ENCODE results near the gene TMEM52. TPM values are rescaled to one million over a fixed set of nuclear protein-coding genes. Genes with fewer than 3 reads are reported as not detected.
A peak's percentile ranks its signal among the peaks of the same experiment; 100 is the strongest.
"Not testable (repeated sequence)": the region's sequence is repeated elsewhere in the genome, so short reads cannot be mapped to it uniquely, and the experiment has no call there.

Gene TMEM52
- polyA plus RNA-seq, 1 donor, result 1.1 TPM

- DNase-seq, result no peak
These were observed 24.6 kb downstream of the TMEM52 start for GRCh38 chr1:1894354-1895059.

DNA sequence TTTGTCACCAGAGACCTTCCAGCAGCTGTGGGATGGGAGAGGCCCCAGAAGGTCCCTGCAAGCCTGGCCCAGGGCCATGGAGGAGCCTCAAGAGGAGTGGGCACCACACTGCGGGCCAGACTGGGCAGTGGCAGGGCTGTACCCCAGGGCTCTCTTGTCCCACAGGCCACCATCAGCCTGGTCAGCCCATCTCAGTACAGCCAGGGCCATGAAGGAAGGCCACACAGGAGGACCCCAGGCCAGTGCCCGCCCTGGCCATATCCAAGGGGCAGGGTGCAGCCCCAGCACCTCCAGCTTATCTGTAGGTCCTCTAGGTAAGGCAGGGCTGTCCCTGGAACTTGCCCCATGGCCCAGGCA lies 25.1 kb downstream of the TMEM52 start:
- DNase-seq, result no peak

GRCh38 chr1:1893291-1893985 lies 25.6 kb downstream of the TMEM52 start:
- DNase-seq, result no peak

DNA sequence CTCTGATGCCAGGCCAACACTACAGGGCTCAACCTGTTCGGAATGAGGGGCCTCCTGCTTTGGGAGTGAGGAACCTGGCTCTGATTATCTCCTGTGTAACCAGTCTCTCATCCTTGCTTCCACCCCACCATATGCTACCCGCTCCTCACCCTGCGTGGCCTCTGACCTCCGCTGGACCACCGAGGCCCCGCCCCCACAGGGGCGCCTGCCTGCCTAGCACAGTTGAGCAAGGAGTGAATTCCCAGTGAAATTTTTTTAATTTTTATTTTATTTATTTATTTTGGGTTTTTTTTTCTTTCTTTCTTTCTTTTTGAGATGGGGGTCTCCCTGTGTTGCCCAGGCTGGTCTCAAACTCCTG lies 26.3 kb downstream of the TMEM52 start:
- no peak for DNase-seq

DNA sequence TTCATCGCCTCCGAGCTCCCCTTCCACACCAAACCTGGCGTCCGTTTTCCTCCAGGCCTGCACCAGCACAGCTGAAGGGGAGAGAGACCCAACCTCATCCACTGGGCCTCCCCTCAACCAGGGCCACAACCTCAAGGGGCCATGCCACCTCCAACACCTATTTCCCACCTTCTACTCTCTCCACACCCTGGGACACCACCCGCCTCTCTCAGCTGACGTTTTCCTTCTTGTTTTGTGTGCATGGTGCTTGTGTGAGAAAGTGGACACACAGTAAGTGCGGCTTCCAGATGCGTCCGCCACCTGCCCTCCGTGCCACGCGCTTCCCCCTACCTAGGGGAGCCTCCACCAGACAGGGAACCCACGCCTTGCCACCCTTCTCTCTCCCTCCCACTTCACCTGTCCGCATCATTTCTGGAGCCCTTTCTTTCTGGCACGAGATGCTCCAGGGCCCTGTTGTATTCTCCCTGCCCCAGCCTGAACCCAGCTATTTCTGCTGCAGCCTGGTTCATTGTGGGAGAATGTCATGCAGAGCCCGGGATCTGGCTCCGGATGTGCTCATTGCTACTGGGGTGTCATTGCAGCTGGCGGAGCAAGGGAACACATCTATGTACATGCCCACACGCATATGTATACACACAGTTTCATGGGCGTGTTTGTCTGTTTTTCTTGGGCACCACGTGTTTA lies 26.9 kb downstream of the TMEM52 start:
- no peak for DNase-seq

GRCh38 chr1:1891349-1892078 lies 27.6 kb downstream of the TMEM52 start:
- no peak for DNase-seq

DNA sequence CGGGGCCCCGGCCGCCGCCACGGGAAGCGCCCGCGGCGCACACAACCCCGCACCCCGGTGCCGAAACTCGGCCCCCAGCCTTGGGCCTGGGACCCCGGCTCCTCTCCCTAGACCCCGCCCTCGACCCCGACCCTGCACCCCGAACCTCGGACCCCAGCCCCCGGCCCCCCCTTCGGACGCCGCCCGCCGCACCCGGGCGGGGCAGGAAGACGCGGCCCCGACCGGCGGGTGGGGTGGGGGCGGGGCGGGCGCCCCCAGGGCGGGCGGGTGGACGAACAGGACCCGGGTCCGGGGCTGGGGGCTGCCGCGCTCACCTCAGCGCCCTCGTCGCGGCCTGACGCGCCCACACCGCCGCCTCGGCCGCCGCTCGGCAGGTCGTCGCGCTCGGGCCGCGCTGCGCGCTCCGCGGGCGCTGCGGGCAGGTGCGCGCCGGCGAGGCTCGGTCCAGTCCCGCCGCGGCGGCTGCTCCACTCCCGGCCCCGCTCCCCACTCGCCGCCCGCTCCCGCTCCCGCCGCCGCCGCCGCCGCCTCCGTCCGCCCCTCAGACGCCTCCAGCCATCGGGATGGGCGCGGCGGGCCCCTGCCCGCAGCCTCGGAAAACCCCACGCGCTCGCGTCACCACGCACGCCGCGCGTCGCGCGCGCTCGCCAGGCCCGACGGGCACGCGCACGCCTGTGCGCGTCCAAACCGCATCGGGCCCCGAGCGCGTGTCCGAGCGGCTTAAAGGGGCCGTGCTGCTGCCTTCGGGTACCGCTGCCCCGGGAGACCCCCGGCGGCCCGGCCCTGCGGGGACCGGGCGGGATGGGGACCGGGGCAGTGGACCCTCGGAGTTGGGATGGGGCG lies 28.4 kb downstream of the TMEM52 start, which contains the start of gene GNB1:
TSS of gene GNB1 (minus strand) at position 582 of the 843 bp plus-strand sequence. CDS start 65,634 bp downstream, outside the sequence.
- DNase-seq, result peak; percentile 90

- no peak for DNase-seq
These were observed 29.1 kb downstream of the TMEM52 start for GRCh38 chr1:1889847-1890505.

- DNase-seq, result no peak
These were observed 29.9 kb downstream of the TMEM52 start for GRCh38 chr1:1889090-1889750.

GRCh38 chr1:1883890-1884289 lies 35.2 kb downstream of the TMEM52 start:
- DNase-seq, result not testable (repeated sequence)

DNA sequence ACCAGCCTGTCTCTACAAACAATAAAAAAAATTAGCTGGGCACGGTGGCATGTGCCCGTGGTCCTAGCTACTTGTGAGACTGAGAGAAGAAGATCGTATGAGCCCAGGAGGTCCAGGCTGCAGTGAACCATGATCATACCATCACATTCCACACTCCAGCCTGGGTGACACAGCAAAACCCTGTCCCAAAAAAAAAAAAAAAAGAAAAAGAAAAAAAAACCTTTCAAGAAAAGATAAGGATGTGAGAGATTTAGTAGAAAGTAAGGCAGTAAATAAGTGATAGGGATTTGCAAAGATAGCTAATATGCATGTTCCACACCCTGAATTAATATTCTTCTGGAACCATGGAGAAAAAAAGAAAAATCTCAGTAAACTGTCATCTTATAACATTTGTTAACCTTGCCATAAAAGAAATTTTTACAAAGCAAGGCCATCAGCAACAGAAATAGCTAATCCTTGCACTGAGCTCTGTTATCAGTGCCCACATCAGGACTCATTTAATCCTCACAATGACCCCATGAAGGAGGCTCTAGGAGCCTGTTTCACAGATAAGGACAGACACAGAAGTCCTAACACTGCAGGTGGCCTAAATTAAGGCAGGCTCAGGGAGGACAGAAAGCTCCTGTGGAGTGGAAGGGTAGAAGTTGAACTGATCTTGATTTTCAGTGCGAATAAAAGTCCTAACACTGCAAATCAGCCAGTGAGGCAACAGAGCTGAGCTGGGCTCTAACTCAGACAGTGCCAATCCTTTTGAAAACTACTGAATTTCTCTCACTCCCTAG lies 35.8 kb downstream of the TMEM52 start:
- no peak for DNase-seq

DNA sequence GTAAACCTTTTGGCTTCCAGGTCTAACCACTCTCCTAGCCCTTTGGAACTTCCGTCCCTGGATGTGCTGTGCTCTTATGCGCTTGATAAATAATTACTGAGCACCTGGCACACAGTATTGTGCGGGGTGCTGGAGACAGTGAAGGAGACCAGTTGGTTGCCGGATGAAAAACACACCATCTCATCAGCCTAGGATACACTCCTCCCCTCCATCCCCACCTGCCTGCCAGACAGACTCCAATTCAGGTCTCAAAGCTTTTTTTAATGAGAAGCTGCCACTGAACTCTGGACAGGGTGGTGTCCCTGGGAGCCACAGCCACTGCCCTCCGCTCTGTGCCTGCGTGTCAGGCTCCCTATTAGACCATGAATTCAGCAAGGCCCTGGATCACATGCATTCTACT lies 37.4 kb downstream of the TMEM52 start:
- no peak for DNase-seq

DNA sequence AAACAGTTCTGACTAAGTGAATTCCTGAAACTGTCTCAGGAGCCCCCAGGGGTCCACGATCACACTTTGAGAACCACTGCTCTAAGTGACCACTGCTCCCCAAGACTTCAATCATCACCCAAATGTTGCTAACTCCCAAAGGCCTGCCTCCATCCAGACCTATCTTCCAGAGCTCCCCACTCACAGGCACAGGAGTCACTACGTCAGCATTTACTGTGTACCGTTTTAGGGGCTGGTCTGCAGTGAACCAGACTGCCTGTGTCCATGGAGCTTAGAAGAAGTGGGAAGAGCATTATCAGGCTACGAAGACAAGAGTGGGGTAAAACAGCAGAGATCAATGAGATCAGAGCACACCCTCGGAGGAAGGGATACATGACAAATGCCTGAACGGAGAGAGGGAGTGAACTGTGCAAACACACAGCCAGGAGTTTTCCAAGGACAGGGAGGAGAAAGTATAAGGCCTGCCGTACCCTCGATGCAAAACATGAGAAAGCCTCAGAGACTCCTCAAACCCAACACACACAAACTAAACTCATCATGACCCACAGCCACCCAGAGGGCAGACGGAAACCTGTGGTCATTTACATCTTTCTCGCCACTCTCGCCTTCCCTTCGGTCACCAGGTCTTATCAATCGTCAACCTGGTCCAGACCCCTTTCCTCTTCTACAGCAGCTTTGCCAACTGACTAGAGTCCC lies 38.3 kb downstream of the TMEM52 start:
- DNase-seq, result no peak

DNA sequence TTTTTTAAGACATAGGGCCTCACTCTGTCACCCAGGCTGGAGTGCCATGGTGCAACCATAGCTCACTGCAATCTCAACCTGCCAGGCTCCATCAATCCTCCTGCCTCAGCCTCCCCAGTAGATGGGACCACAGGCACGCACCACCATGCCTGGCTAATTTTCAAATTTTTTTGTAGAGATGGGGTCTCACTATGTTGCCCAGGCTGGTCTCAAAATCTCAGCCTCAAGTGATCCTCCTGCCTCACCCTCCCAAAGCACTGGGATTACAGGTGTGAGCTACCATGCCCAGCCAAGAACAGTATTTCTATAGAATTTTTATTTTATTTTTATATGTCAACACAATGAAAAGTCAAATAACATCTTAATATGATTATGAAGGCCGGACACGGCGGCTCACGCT lies 39.1 kb downstream of the TMEM52 start:
- no peak for DNase-seq

GRCh38 chr1:1877865-1878436 lies 41.1 kb downstream of the TMEM52 start:
- DNase-seq, result no peak

GRCh38 chr1:1876335-1876930 lies 42.6 kb downstream of the TMEM52 start:
- DNase-seq, result no peak

DNA sequence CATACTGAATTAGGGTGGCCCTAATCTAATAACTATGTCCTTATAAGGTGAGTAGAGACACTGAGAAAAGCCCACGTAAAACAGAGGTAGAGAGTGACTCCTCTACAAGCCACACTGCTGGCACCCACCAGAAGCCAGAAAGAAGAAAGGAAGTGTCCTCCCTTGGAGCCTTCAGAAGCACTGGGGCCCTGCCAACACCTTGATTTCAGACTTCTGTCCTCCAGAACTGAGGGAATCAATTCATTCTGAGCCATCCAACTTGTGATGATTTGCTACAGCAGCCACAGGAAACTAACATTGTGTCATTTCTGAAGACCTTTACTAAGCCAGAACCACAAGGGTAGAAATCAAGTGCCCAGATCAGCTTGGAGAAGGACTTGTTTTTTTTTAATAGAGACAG lies 43.1 kb downstream of the TMEM52 start:
- no peak for DNase-seq

DNA sequence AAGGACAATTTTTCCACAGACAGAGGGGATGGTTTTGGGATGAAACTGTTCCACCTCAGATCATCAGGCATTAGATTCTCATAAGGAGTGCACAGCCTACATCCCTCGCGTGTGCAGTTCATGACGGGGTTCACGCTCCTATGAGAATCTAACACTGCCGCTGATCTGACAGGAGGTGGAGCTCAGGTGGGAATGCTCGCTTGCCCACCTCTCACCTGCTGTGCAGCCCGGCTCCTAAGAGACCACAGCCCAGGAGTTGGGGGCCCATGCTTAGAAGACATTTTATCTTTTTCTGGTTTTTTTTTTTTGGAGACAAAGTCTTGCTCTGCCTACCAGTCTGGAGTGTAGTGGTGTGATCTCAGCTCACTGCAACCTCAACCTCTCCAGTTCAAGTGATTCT lies 44.2 kb downstream of the TMEM52 start:
- DNase-seq, result no peak
